NCI-H2227 treated with DMSO at 0.1 percent for 48 hours (cell line): ENCODE data around the gene CHERP.
A peak's percentile ranks its signal among the peaks of the same experiment; 100 is the strongest.
"Not testable (repeated sequence)": the region's sequence is repeated elsewhere in the genome, so short reads cannot be mapped to it uniquely, and the experiment has no call there.

Experiments
- DNase-seq: peaks from one replicate; lab custom pipeline; 2025; lab: John Stamatoyannopoulos, UW

Gene CHERP

DNA sequence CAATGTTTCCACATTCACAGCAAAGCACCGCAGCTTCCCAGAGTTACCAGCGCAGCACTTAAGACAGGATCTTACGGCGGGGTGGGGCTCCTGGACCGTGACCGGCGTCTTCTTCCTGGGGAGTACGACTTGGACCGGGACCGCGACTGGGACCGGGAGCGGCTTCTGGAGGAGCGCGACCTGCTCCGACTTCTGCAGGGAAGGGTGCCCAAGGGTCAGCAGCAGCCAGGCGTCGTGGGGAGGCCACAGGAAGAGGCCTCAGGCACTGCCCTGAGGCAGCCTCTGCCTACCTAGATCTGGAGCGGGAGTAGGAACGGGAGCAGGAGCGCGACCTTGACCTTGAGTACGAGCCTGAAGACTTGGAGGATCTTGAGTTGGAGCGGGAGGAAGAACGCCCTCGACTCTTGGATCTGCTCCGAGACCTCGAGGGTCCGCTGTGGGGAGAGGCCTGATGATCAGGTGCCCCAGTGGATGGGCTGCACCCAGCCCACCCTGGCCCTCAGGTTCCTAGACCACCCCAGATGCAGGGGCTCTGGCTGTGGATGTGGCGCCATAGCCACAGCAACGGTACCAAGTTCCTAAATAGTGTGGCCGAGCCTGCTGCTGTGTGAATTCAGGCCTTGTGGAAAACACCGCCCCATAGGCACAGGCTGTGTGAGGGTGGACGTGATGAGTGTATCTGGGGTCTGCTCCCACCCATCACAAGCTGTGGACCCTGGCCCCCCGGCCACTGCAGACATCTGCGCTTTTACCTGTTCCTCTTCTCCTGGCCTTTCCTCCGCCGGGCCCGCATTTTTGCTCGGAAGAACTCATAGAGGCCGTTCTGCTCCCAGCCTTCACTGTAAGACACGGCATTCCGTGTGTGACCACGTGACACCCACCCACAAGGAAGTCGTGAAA, 21.9 kb downstream of the CHERP start:
- no peak for DNase-seq

DNA sequence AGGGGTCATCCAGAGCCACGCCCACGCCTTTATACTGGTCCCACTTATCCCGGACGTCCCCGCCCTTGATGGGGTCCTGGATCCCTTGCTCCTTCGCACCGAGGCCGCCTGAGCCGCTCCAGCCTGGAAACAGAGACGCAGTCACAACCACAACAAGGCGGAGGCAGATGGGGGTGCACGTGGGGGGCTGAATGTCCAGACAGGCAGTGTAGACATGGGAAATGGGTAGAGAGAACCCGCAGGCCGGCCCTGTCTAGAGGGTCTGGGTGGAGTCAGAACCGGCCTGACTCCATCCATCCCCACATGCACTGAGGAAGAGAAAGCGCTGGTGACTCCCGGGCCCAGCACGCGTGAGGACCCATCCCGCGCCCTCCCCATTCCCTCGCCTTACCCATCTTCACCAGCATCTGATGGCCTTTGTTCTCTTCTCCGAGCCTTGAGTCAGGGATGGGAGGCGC, 23.0 kb downstream of the CHERP start:
- no peak for DNase-seq

DNA sequence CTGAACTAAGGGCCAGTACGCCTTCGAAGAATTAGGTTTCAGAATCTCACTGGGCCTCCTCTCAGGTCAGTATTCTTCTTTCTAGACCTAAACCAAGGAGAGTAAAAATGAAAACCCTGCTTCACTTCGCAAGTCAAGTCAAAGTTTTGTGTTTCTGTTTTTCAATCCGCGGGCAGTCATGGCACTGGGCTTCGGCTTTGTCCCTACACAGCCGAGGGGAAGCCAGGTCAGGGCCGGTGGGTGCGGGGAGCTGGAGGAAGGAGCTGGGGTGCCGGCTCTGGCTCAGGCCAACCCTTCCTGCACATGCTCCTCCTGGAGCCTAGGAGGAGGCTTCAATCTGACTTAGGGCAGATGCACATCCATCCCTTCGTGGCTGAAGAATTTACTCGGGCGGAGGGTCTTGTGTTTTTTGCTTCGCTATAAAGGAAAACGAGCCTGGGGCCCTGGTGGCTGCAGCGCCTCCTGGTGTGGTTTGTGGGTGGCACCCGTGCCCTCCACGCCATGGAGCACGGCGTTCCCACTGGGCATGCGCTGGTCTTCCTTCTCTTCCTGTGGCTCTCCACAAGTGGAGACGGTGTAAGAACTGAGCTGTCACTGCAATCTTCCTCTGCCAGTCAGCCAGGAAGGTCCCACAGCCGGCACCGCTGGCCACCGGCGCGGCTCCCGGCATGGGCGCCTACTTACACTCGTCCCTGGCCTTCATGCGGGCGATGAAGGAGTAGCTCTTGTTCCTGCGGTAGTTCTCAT, 23.6 kb downstream of the CHERP start:
- DNase-seq, result no peak

DNA sequence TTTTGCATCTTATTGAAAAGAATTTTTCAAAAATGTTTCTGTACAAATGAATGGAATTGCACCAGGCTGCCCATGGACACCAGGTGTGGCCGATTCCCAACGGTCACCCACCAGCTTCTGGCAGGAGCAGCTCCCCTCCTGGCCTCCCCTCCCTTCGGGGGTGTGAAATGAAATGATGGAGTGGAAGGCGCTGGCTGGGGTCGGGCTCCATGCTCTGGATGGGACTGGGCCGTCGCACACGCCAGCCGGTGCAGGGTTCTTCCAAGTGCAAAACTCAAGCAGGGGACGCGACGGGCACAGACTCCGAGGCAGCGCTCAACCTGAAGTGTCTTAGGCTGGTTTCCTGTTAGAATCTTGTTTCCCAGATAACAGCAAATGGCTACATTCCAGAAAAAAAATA, 24.2 kb downstream of the CHERP start:
- DNase-seq, result no peak

DNA sequence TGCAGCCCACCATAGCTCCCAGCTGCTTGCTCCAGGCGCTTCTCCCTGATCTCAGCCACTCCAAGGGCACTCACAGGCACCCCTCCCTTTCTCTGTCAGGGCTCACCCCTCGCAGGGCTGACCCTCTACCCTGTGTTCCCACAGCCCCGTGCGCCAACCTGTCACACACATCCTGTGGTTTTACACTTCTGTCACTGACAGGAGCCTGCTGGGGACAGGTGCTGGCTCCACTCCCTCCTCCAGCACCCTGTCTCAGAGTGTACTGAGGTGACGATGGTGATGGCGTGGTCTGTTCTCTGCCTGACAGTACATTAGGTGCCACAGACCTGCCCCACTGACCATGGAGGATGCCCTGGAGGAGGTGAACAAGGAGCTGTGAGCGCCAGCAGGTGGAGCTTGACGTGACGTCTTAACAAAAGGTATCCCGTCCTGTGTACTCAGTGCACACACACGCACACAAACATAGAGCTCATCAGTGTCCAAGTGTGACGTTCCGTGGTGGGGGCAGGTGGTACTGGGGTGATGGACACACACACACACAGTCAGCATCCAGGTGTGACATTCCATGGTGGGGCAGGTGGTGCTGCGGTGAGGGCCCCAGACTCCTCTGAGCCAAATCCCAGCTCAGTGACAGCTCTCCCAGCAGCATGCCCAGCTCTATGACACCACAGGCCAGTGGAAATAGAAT, 25.2 kb downstream of the CHERP start:
- DNase-seq, result no peak

DNA sequence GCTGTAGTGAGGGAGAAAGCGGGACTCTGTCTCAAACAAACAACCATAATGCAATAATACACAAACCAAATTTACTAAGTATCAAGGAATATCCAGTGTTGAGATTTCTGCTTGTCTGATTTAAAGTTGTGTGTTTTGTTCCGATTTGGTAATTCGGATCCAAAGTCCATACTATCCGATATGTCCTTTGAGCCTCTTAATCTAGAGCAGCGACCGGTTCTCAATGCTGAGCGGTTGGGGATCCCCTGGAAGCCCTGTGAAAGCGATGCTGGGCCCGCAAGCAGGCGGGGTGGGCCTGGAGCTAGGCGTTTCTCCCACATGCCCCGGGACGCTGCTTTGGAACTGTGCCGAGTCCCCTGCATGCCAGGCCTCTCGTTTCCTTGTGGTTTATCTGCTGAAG, 25.9 kb downstream of the CHERP start:
- no peak for DNase-seq

DNA sequence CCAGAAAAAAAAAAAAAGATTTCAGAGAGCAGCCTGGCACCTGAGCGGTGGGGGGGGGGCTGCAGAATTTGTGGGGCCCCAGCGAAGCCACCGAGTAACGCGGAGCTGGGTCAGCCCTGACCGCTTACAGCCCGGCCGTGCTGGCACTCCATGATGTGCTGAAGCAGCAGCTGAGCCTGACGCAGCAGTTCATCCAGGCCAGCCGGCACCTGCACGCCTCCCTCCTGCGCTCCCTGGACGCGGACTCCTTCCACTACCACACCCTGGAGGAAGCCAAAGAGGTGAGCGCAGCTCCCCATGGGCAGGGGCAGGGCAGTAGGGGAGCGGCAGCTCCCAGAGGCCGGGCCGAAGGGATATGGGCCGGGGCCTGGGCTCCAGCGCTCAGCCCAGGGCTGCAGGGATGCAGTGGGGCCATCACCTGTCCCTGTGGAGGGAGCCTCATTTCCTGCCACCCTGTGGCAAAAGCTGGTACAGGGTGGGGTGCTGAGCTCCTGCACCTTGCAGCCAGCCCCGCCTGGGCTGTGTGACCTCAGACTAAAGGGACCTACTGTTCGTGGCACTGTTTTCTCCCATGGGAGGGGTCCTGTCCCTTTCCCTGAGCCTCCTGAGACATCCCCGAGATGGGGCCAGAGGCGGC, 27.7 kb downstream of the CHERP start:
- no peak for DNase-seq

DNA sequence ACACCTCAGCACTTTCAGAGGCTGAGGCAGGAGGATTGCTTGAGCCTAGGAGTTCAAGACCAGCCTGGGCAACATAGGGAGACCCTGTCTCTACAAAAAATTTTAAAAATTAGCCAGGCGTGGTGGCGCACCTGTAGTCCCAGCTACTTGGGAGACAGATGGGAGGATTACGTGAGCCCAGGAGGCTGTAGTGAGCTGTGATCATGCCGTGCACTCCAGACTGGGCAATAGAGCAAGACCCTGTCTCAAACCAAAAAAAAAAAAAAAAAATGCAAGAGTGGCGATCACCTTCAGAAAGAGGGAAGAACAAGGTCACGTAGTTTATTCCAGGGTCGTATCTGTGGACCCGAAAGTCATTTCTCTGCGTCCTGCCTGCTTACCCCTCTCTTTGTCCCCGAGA, 29.6 kb downstream of the CHERP start:
- DNase-seq, result not testable (repeated sequence)

DNA sequence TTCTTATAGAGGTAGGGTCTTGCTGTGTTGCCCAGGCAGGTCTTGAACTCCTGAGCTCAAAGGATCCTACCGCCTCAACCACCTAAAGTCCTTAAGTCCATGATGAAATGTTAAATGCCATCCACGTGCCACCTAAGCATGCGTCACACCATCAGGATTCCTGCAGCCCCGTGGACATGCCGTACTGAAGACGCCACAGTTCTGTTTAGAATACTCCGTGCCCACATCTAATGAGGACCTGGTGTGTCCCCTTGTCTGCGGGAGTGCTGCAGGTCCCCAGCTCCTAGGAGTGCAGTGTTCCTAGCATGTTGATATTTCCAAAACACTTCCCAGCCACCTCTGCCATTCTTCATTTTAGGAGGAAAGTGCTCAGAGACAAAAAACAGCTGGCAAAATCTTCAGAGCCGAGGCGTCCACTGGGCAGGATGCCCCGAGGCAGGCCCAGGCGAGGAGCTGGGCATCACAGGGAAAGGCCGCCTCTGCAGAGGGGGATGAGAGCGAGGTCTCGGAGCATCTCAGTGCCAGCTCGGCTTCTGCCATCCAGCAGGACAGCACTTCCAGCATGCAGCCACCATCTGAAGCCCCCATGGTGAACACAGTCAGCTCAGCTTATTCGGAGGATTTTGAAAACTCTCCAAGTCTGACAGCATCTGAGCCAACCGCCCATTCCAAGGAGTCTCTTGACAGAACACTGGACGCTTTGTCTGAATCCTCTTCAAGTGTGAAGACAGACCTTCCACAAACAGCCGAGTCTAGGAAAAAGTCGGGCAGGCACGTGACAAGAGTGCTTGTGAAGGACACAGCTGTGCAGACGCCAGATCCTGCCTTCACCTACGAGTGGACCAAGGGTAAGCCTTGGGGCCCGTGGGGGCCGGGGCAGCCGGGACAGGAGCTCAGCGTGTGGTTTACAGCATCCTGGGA, 32.8 kb downstream of the CHERP start:
- DNase-seq, result no peak

DNA sequence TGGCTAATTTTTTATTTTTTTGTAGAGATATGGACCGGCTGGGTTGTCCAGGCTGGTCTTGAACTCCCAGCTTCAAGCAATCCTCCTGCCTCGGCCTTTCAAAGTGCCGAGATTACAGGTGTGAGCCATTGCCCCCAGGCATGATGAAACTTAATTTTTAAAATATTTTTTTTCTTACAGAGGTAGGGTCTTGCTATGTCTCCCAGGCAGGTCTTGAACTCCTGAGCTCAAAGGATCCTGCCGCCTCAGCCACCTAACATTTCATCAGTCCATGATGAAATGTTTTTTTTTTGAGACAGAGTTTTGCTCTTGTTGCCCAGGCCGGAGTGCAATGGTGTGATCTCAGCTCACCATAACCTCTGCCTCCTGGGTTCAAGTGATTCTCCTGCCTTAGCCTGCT, 33.7 kb downstream of the CHERP start:
- DNase-seq, result no peak

DNA sequence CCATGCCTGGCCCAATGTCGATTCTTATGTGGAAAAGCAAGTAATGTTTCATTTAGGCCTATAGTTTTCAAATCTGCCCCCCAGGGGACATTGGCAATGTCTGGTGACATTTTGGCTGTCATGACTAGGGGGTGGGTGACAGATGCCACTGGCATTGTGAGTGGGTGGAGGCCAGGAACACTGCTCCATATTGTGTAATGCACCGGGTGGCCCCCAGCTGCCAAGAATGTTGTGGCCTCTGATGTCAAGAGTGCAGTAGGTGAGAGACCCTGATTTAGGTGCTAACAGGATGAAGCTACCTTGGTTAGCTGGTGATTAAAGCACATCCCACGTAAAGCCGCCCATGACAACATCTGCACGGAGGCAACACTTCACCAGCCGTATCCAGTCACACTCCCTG, 35.3 kb downstream of the CHERP start:
- DNase-seq, result no peak

DNA sequence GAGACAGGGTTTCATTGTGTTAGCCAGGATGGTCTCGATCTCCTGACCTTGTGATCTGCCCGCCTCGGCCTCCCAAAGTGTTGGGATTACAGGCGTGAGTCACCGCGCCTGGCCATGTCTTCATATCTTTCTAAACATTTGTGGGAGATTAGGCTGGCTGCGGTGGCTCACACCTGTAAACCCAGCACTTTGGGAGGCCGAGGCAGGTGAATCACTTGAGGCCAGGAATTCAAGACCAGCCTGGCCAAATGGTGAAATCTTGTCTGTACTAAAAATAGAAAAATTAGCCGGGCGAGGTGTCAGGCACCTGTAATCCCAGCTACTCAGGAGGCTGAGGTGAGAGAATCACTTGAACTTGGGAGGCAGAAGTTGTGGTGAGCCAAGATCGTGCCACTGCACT, 36.1 kb downstream of the CHERP start:
- DNase-seq, result not testable (repeated sequence)

DNA sequence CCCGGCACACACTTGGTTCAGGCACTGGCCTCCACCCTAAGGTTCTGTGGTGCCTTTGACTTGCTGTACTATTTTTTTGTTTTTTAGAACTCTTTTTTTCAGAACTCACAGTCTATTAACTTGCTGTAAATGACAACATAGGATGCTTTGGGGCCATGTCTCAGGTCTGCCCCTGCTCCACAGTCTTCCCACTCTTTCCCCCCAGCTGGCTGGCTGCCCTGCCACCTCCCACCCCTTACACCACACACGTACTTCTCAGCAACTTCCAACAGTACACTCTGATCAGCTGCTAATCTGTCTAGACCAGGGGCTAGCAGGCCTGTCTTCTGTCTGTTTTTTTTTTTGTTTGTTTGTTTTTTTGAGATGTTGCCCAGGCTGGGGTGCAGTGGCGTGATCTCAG, 38.0 kb downstream of the CHERP start:
- DNase-seq, result no peak

DNA sequence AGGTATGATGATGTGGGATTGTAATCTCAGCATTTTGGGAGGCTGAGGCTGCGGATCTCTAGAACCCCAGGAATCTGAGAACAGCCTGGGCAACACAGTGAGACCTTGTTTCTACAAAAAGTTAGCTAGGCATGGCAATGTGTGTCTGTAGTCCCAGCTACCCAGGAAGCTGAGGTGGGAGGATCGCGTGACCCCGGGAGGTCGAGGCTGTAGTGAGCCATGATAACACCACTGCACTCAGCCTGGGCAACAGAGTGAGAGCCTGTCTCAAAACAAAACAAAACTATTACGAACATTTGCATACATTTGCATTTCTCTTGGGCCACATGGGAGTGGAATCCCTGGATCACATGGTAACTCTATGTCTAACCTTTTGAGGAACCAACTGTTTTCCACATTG, 44.4 kb downstream of the CHERP start:
- DNase-seq, result no peak

DNA sequence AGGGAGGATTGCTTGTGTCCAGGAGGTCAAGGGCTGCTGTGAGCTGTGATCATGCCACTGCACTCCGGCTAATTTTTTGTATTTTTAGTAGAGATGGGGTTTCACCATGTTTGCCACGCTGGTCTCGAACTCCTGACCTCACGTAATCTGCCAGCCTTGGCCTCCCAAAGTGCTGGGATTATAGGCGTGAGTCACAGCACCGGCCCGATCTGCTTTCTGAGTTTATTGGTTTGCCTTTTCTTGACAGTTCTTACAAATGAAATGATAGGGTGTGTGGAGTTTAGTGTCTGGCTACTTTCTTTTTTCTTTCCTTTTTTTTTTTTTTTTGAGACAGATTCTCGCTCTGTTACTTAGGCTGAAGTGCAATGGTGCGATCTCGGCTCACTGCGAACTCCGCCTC, 45.2 kb downstream of the CHERP start:
- no peak for DNase-seq

DNA sequence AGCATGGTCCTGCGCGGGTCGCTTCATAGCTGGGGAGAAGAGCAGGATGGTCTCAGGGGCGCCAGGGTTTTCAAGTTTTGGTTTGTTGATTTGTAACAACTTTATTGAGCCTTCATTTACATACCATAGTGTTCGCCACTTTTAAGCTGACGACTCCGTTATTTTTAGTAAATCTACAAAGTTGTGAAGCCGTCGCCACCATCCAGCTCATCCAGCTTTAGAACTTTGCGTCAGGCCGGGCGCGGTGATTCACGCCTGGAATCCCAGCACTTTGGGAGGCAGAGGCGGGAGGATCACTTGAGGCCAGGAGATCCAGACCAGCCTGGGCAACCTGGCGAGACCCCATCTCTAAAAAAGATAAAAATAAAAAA, 45.6 kb downstream of the CHERP start:
- DNase-seq, result no peak

DNA sequence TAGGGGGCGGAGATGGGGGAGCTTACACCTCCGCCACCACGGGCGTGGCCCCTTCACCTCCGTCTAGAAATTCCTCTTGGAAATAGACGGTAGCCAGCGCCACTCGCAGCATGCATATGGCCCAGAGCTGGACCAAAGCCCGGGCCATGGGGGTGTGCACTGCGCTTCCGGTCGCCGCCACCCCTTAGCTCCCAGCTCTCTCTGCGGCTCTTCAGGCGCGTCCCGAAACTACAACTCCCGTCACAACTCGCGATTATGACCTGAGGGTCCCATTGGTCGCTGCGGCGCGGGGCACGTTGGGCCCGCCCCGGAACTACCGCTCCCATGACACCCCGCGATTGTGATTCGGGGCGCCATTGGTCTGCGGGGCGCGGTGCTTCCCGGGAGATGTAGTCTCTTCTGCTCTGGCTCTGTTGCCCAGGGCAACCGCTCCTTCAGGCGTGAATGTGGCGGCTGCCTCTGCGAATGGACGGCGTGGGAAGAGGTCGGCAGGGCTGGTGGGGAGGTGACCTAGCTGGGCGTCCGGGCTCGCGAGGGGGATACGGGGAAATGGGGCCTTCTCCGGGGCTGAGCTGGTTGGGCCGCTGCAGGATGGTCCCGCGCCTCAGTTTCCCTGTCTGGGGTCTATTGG, 46.1 kb downstream of the CHERP start, which contains the start of the genes C19orf44 and CALR3:
C19orf44 (plus strand) TSS at position 413 of the 631 bp plus-strand sequence. CDS start 4,399 bp downstream, outside the sequence.
CALR3 (minus strand) TSS at position 186 of the 631 bp plus-strand sequence; CDS start at position 148, 38 bp downstream.
- peak; percentile 96 for DNase-seq

DNA sequence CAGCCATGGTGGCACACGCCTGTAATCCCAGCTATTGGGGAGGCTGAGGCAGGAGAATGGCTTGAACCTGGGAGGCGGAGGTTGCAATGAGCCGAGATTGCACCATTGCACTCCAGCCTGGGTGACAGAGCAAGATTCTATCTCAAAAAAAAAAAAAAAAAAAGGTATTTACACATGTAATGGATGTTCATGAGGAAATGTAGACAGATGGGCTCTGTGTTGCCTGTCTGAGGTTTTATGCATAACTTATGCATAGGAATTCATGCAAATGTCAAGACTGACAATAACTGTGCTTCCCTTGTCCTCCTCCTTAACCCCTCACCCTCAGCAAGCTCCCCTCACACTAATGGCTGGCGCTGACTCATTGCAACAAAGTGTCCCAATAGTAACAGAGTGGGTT, 55.8 kb downstream of the CHERP start:
- DNase-seq, result not testable (repeated sequence)

DNA sequence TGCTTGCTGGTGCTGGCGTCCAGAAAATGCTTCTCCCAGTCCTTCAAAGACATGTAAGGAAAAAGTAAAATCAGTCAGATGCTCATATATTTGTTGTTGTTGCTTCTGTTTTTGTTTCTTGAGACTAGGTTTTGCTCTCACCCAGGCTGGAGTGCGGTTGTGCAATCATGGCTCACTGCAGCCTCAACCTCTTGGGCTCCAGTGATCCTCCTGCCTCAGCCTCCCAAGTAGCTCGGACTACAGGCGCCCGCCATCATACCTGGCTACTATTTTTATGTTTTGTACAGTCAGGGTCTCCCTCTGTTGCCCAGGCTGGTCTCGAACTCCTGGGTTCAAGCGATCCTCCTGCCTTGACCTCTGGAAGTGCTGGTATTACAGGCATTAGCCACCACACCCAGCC, 59.5 kb downstream of the CHERP start:
- no peak for DNase-seq

DNA sequence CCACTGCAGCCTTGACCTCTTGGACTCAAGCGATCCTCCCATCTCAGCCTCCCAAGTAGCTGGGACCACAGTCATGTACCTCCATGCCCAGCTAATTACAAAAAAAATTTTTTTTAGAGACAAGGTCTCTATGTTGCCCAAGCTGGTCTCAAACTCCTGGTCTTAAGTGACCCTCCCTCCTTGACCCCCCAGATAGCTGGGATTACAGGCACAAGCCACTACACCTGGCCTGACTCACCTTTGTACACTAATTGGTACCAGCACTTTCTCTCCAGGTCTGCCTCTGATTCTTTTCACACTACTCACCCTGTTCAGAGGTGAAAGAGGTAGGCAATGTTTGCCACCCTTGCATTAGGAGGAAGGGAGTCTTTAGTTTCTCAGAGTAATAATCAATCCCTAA, 64.9 kb downstream of the CHERP start:
- no peak for DNase-seq
